Spleen (tissue), 11 donors: ENCODE data around the gene RUVBL1. TPM values are rescaled to one million over a fixed set of nuclear protein-coding genes. Genes with fewer than 3 reads are reported as not detected.

Experiments
- DNase-seq: peaks from one replicate; pipeline ENCODE4 v3.0.0-alpha.2; 2020
- H3K27ac ChIP-seq, 8 donors: fragments of 200-600 bp; sonication (generic) in 7 of 8; 1 replicate in 4 of 8; 2 replicates in 4 of 8; pipeline versions ENCODE4 v1.5.0 to v1.8.0; 2016 to 2021; ENCODE audit warnings: inconsistent platforms in 4 of 8, mild to moderate bottlenecking in 4 of 8, moderate library complexity in 1 of 8
- H3K27me3 ChIP-seq, 7 donors: fragments of 200-600 bp; sonication (generic) in 6 of 7; replicated peaks in 1 of 7; 1 replicate in 4 of 7; 2 replicates in 3 of 7; pipeline versions ENCODE4 v1.5.0 to v1.8.0; 2016 to 2021; ENCODE audit warnings: inconsistent platforms in 3 of 7, mild to moderate bottlenecking in 1 of 7
- H3K36me3 ChIP-seq, 6 donors: fragments of 200-600 bp; sonication (generic) in 5 of 6; 1 replicate in 4 of 6; 2 replicates in 2 of 6; pipeline versions ENCODE4 v1.5.0 to v1.8.0; 2016 to 2021; ENCODE audit warnings: inconsistent platforms in 2 of 6
- H3K4me1 ChIP-seq, 6 donors: fragments of 200-600 bp; sonication (generic) in 5 of 6; 1 replicate in 3 of 6; 2 replicates in 3 of 6; pipeline versions ENCODE4 v1.5.0 to v1.8.0; 2016 to 2021; ENCODE audit warnings: inconsistent platforms in 3 of 6
- H3K4me3 ChIP-seq, 8 donors: fragments of 200-600 bp; sonication (generic) in 7 of 8; 1 replicate in 4 of 8; 2 replicates in 4 of 8; pipeline versions ENCODE4 v1.5.0 to v1.8.0; 2016 to 2021; ENCODE audit warnings: inconsistent platforms in 4 of 8, mild to moderate bottlenecking in 4 of 8, moderate library complexity in 2 of 8
- H3K9me3 ChIP-seq, 8 donors: fragments of 200-600 bp; sonication (generic) in 7 of 8; 1 replicate in 4 of 8; 2 replicates in 4 of 8; pipeline versions ENCODE4 v1.5.0 to v1.8.0; 2016 to 2021; ENCODE audit warnings: inconsistent platforms in 4 of 8
- CTCF ChIP-seq, 11 experiments: fragments of 200-600 bp in 7 of 11; fragments of 450-650 bp in 4 of 11; sonication (generic) in 4 of 11; IDR thresholded peaks in 8 of 11; conservative IDR thresholded peaks in 3 of 11; 1 replicate in 7 of 11; 2 replicates in 4 of 11; pipeline versions ENCODE4 v1.4.0 to v1.8.0; 2016 to 2021; ENCODE audit warnings: antibody characterized with exemption in 11 of 11, inconsistent platforms in 4 of 11, mild to moderate bottlenecking in 1 of 11
- POLR2A ChIP-seq, 3 donors: fragments of 450-650 bp; IDR thresholded peaks; one replicate each; pipeline ENCODE4 v1.5.1; 2017; ENCODE audit warnings: antibody characterized with exemption in 3 of 3, mild to moderate bottlenecking in 1 of 3
- POLR2AphosphoS5 ChIP-seq, 3 donors: sonication (generic); formaldehyde crosslinking; IDR thresholded peaks; one replicate each; pipeline ENCODE4 v1.5.1; 2017; ENCODE audit warnings: antibody characterized with exemption in 3 of 3
- WGBS, 5 donors: extraction: QIAGEN DNeasy Blood & Tissue Kit in 3 of 5; methylation state at CpG; one replicate each; pipeline versions ENCODE4 v1.1.5 to v1.1.7; 2013 to 2018; 5-methylcytosine and 5-hydroxymethylcytosine counted together
- intact Hi-C: fragments of 100-400 bp; cut with DNase I; formaldehyde crosslinking; loops from one replicate; pipeline ENCODE4 v1.15.0; 2023; ENCODE audit warnings: low total_unique reads
- polyA plus RNA-seq, 3 donors: library from polyadenylated mRNA; stranded (reverse); fragments of 200-250 nt; gene quantifications; one replicate each; pipeline ENCODE4 v1.2.1, GENCODE V29; 2013
- total RNA-seq, 7 donors: library from RNA; depleted of rRNA in 3 of 7; stranded (reverse); fragments of >200 nt in 3 of 7; fragmentation: NEBNext Ultra II Directional in 4 of 7; extraction: Animal tissue kit (Norgen Biotek cat#: 25700) in 4 of 7; gene quantifications; one replicate each; pipeline versions ENCODE4 v1.1.0 to v1.2.1, GENCODE V29; 2016 to 2021
- donor health status: healthy with polysubstance abuse.
- donor health status: DM: no; HTN: no; CAD: no; lungs with moderate emphysema.
- donor health status: DM: no; HTN: no; CAD: no.
- donor health status: Bipolar disorder and iron deficiency.
- donor health status: healthy.
- donor health status: DM: no; HTN: no; CAD: no.
- donor health status: DM: yes; HTN: yes; CAD: no.

The RUVBL1 gene
- total and polyA plus RNA-seq, 10 donors = 21.6 to 36.4 (median 29.4) TPM

GRCh38 chr3:128066114-128066513, 57.5 kb downstream of the RUVBL1 start:
- no peak for DNase-seq
- 91 to 99% (median 95%) methylated on average over 4 of the region's 4 CpGs for WGBS, 5 donors
- H3K4me1 ChIP-seq = peaks cover 0 to 7% (median 0%) of the 10 kb centered on the region in 6 donors
- H3K4me3 ChIP-seq = no peak overlapping the region
- no peak for TF ChIP-seq POLR2AphosphoS5 (IDR thresholded peaks at IDR 0.05)
- no peak for TF ChIP-seq CTCF (IDR thresholded peaks at IDR 0.05 in 8 of 11, conservative IDR thresholded peaks at IDR 0.05 in 3 of 11)
- TF ChIP-seq POLR2A (IDR thresholded peaks at IDR 0.05) = no peak
- H3K36me3 ChIP-seq = peaks cover 11 to 100% (median 100%) of the 10 kb centered on the region in 6 donors
- no peaks in the 10 kb centered on the region for H3K9me3 ChIP-seq
- no peak overlapping the region for H3K27ac ChIP-seq
- intact Hi-C loops = no loop called here
- H3K27me3 ChIP-seq = no peaks in the 10 kb centered on the region

DNA sequence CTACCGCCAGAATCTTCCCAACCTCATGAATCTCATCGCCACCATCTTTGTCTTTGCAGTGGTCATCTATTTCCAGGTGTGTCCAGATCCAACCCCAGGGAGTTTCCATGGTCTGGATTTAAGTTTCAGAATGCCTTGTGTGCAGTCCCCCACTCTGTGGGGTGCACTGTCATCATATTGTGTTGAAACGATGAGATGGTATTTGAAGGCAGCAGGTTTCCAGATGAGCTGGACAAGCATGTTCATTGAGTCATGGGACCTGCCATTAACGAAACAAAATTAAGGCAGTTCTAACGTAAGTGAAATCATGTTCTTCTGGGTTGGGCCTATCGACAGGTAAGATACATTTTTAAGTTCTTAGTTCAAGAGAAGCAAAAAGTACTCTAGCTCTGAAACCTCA, 58.6 kb downstream of the RUVBL1 start:
- TF ChIP-seq CTCF (IDR thresholded peaks at IDR 0.05 in 8 of 11, conservative IDR thresholded peaks at IDR 0.05 in 3 of 11) = no peak
- TF ChIP-seq POLR2AphosphoS5 (IDR thresholded peaks at IDR 0.05) = no peak
- no peak for TF ChIP-seq POLR2A (IDR thresholded peaks at IDR 0.05)
- Histone ChIP-seq H3K9me3 (no peaks in the 10 kb centered on the region), H3K4me1 (peaks cover 0 to 9% (median 0%) of the 10 kb centered on the region in 6 donors), H3K27ac (no peak overlapping the region), H3K36me3 (peaks cover 11 to 100% (median 100%) of the 10 kb centered on the region in 6 donors), H3K4me3 (no peak overlapping the region), H3K27me3 (no peaks in the 10 kb centered on the region)
- intact Hi-C loops = no loop called here
- 88 to 98% (median 92%) methylated on average over 6 of the region's 6 CpGs for WGBS, 5 donors
- DNase-seq = no peak

GRCh38 chr3:128063865-128064264, 59.7 kb downstream of the RUVBL1 start:
- Histone ChIP-seq H3K9me3 (no peaks in the 10 kb centered on the region), H3K27ac (no peak overlapping the region), H3K36me3 (peaks cover 11 to 100% (median 100%) of the 10 kb centered on the region in 6 donors), H3K4me3 (no peak overlapping the region), H3K4me1 (peaks cover 0 to 9% (median 0%) of the 10 kb centered on the region in 6 donors), H3K27me3 (no peaks in the 10 kb centered on the region)
- intact Hi-C loops = no loop called here
- 94 to 100% (median 97%) methylated on average over 2 of the region's 2 CpGs for WGBS, 5 donors
- no peak for TF ChIP-seq POLR2AphosphoS5 (IDR thresholded peaks at IDR 0.05)
- no peak for DNase-seq

DNA sequence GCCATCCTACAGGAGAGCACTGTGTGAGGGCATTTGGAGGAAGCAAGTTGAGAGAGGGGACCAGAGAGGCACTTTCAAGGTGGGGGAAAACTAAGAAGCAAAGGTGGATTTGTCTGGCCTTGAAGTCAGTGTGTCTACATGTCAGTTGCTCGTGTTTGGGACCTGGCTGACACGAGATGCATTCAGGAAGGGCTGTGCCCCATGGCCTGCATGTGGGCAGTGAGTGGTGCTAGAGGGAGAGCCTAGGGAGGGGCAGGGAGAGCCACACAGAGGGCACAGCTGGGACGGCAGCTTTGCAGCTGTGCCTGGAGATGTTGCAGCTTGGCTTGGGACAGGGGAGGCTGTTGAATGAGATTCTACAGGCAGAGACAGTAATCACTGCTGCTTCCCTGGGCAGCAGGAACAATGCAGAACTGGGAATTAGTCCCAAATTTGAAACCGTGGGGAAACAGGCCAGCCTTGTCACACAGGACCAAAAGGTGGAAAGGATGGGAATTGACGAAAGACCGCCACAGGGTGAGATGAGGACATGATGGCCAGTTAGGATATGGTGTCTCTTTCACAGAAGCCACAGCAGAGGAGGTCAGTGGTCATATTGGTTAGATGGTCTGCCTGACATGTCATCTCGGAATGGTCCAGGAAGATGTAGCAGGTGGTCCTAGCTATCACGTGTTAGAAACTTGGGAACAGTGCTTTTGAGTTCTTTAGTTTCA, 61.4 kb downstream of the RUVBL1 start:
- no peaks in the 10 kb centered on the region for H3K27me3 ChIP-seq
- TF ChIP-seq POLR2AphosphoS5 (IDR thresholded peaks at IDR 0.05) (peak in 2 of 3 donors; percentile 42 to 44), POLR2A (IDR thresholded peaks at IDR 0.05) (no peak)
- no peaks in the 10 kb centered on the region for H3K9me3 ChIP-seq
- WGBS, 5 donors = 67 to 79% (median 78%) methylated on average over 8 of the region's 8 CpGs
- H3K4me3 ChIP-seq = no peak overlapping the region
- no peak overlapping the region for H3K27ac ChIP-seq
- peaks cover 0 to 10% (median 0%) of the 10 kb centered on the region in 6 donors for H3K4me1 ChIP-seq
- DNase-seq = no peak
- intact Hi-C loops = no loop called here
- H3K36me3 ChIP-seq = peaks cover 11 to 100% (median 97%) of the 10 kb centered on the region in 6 donors
